Measurements from ENCODE around the gene PCSK1N.

The PCSK1N gene, protein sequence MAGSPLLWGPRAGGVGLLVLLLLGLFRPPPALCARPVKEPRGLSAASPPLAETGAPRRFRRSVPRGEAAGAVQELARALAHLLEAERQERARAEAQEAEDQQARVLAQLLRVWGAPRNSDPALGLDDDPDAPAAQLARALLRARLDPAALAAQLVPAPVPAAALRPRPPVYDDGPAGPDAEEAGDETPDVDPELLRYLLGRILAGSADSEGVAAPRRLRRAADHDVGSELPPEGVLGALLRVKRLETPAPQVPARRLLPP

DNA sequence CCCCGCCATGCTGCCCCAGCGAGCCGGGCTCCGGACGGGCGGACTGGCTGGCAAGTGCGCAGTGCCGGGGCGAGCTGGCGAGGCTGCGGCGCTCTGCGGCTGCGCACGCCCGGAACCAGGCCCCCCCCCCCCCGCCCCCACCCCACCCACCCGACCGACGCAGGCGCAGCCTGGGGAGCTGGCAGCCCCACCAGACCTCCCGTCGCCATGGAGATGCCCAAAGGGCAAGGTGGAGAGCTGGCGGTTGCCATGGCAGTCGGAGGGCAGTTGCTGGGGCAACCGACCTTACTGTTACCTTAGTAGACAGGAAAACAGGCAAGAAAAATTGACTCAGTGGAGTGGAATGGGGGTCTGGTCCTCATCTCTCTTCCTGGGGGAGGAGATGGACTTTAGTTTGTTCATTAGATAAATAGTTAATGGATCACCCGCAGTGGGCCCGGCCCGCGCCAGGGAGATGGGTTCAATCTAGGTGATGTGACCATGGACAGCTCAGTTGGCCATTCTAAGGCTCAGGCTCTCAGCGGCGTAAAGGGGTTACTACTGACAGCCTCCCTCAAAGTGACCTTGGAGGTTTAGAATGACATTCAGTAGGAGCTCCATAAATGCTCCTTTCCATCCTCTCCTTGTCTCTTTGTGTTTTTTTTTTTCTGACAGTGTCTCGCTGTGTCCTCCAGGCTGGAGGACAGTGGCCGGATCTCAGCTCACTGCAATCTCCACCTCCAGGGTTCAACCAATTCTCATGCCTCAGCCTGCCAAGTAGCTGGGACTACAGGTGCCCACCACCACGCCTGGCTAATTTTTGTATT is at the start of gene PCSK1N:
PCSK1N (minus strand) TSS at position 87 of the 806 bp plus-strand sequence; CDS start at position 9, 78 bp downstream.
- TF ChIP-seq, protein P1, sequence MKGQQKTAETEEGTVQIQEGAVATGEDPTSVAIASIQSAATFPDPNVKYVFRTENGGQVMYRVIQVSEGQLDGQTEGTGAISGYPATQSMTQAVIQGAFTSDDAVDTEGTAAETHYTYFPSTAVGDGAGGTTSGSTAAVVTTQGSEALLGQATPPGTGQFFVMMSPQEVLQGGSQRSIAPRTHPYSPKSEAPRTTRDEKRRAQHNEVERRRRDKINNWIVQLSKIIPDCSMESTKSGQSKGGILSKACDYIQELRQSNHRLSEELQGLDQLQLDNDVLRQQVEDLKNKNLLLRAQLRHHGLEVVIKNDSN (IDR thresholded peaks at IDR 0.05), result no peak
- TF ChIP-seq TEAD4 (IDR thresholded peaks at IDR 0.05) (no peak), ZBTB7A (IDR thresholded peaks at IDR 0.05; ENCODE audit: low read depth) (no peak), YY1 (IDR thresholded peaks at IDR 0.05; ENCODE audit: low read depth) (no peak), RAD21 (IDR thresholded peaks at IDR 0.05; ENCODE audit: low read depth) (no peak), CREB1 (IDR thresholded peaks at IDR 0.05; ENCODE audit: low read depth) (no peak), TAF1 (IDR thresholded peaks at IDR 0.05; ENCODE audit: low read depth) (no peak), FOXM1 (IDR thresholded peaks at IDR 0.05; ENCODE audit: borderline replicate concordance, low read depth) (peak; percentile 21; the same call in 1 of the 2 replicates), CEBPB (IDR thresholded peaks at IDR 0.05) (no peak), NFIC (IDR thresholded peaks at IDR 0.05) (no peak)
- TF ChIP-seq, protein P2, sequence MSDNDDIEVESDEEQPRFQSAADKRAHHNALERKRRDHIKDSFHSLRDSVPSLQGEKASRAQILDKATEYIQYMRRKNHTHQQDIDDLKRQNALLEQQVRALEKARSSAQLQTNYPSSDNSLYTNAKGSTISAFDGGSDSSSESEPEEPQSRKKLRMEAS (IDR thresholded peaks at IDR 0.05), result no peak
- TF ChIP-seq, protein P3, sequence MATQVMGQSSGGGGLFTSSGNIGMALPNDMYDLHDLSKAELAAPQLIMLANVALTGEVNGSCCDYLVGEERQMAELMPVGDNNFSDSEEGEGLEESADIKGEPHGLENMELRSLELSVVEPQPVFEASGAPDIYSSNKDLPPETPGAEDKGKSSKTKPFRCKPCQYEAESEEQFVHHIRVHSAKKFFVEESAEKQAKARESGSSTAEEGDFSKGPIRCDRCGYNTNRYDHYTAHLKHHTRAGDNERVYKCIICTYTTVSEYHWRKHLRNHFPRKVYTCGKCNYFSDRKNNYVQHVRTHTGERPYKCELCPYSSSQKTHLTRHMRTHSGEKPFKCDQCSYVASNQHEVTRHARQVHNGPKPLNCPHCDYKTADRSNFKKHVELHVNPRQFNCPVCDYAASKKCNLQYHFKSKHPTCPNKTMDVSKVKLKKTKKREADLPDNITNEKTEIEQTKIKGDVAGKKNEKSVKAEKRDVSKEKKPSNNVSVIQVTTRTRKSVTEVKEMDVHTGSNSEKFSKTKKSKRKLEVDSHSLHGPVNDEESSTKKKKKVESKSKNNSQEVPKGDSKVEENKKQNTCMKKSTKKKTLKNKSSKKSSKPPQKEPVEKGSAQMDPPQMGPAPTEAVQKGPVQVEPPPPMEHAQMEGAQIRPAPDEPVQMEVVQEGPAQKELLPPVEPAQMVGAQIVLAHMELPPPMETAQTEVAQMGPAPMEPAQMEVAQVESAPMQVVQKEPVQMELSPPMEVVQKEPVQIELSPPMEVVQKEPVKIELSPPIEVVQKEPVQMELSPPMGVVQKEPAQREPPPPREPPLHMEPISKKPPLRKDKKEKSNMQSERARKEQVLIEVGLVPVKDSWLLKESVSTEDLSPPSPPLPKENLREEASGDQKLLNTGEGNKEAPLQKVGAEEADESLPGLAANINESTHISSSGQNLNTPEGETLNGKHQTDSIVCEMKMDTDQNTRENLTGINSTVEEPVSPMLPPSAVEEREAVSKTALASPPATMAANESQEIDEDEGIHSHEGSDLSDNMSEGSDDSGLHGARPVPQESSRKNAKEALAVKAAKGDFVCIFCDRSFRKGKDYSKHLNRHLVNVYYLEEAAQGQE (IDR thresholded peaks at IDR 0.05; ENCODE audit: low read depth), result peak; percentile 59; the same call in 1 of the 2 replicates

DNA sequence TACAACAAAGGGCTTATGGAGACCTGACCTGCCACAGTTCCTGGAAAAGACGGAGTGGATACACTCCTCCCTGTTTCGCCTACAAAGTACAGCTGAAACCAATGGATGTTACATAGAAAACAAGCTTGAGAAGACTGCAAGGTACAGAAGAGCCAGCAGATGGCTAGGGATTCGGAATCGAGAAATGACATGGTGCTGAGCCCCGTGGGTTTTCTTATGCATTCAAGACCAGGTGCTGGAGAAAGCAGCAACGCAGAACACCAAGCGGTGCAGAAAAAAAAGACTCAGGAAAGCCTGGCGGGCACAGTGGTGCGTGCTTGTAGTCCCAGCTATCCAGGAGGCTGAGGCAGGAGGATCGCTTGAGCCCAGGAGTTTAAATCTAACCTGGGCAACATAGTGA is 48.3 kb upstream of the PCSK1N start:
- TF ChIP-seq EGR1 (IDR thresholded peaks at IDR 0.05) (no peak), TEAD4 (IDR thresholded peaks at IDR 0.05) (no peak), CREB1 (IDR thresholded peaks at IDR 0.05; ENCODE audit: low read depth) (no peak), NFIC (IDR thresholded peaks at IDR 0.05) (no peak), FOXM1 (IDR thresholded peaks at IDR 0.05; ENCODE audit: borderline replicate concordance, low read depth) (no peak), CEBPB (IDR thresholded peaks at IDR 0.05) (no peak)
- TF ChIP-seq, protein P2 (IDR thresholded peaks at IDR 0.05), result no peak
- TF ChIP-seq, protein P1 (IDR thresholded peaks at IDR 0.05), result no peak

DNA sequence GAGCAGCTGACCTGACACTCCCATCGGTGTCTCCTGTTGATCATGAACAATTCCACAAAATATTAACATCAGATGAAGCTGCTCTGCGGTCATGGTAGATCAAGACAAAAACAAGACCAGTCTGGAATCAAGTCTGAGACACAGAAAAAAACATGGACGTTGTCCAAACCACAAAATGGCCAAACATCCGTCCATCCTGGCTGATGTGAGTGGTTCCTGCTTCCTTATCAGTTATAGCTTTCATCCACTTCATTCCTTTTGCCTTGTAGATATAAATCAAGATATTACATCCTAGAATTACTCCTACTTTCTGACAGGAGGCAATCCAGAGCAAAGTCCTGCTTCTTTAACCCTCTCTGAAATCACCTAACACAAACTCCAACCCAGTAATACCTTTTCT is 28.8 kb upstream of the PCSK1N start:
- no peak for TF ChIP-seq ZBTB7A (IDR thresholded peaks at IDR 0.05; ENCODE audit: low read depth)
- no peak for TF ChIP-seq EP300 (IDR thresholded peaks at IDR 0.05; ENCODE audit: borderline replicate concordance)
- no peak for TF ChIP-seq TCF12 (IDR thresholded peaks at IDR 0.05; ENCODE audit: low read depth)
- no peak for TF ChIP-seq FOXM1 (IDR thresholded peaks at IDR 0.05; ENCODE audit: borderline replicate concordance, low read depth)
- TF ChIP-seq, protein P2 (IDR thresholded peaks at IDR 0.05), result no peak
- TF ChIP-seq TEAD4 (IDR thresholded peaks at IDR 0.05), result no peak
- TF ChIP-seq EGR1 (IDR thresholded peaks at IDR 0.05), result no peak
- no peak for TF ChIP-seq TAF1 (IDR thresholded peaks at IDR 0.05; ENCODE audit: low read depth)

DNA sequence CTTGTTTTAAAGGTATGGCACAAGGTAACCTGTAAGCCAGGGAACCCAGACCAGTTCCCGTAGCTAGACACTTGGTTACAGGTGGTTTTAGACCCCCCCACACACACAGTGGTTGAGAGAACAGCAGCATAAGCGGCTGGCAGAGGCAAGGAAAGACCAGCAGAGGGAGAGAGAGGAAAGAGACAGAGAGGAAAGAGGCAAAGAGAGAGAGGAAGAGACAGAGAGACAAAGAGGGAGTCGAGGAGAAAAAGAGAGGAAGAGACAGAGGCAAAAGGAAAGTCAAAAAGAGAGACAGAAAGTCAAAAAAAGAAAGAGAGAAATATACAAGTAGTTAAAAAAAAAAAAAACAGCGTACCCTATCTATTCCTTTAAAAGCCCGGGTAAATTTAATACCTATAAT is 19.5 kb upstream of the PCSK1N start:
- no peak for TF ChIP-seq ZBTB7A (IDR thresholded peaks at IDR 0.05; ENCODE audit: low read depth)
- peak; percentile 31 for TF ChIP-seq RAD21 (IDR thresholded peaks at IDR 0.05; ENCODE audit: low read depth)

DNA sequence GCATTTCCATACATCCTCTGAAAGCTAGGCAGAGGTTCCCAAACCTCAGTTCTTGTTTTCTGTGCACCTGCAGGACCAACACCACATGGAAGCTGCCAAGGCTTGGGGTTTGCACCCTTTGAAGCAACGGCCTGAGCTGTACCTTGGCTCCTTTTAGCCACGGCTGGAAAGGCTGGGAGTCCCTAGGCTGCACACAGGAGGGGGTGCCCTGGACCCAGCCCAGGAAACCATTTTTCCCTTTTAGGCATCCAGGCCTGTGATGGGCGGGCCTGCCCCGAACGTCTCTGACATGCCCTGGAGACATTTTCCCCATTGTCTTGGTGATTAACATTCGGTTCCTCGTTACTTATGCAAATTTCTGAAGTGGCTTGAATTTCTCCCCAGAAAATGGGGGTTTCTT is 17.4 kb upstream of the PCSK1N start:
- TF ChIP-seq CEBPB (IDR thresholded peaks at IDR 0.05), result no peak
- TF ChIP-seq, protein P2 (IDR thresholded peaks at IDR 0.05), result no peak
- TF ChIP-seq TCF12 (IDR thresholded peaks at IDR 0.05; ENCODE audit: low read depth), result no peak
- no peak for TF ChIP-seq RAD21 (IDR thresholded peaks at IDR 0.05; ENCODE audit: low read depth)
- TF ChIP-seq NFIC (IDR thresholded peaks at IDR 0.05), result no peak
- no peak for TF ChIP-seq ZBTB7A (IDR thresholded peaks at IDR 0.05; ENCODE audit: low read depth)
- no peak for TF ChIP-seq FOXM1 (IDR thresholded peaks at IDR 0.05; ENCODE audit: borderline replicate concordance, low read depth)
- no peak for TF ChIP-seq YY1 (IDR thresholded peaks at IDR 0.05; ENCODE audit: low read depth)
- TF ChIP-seq EP300 (IDR thresholded peaks at IDR 0.05; ENCODE audit: borderline replicate concordance), result no peak
- no peak for TF ChIP-seq TEAD4 (IDR thresholded peaks at IDR 0.05)
- TF ChIP-seq, protein P1 (IDR thresholded peaks at IDR 0.05), result no peak
- TF ChIP-seq, protein P3 (IDR thresholded peaks at IDR 0.05; ENCODE audit: low read depth), result no peak
- no peak for TF ChIP-seq TAF1 (IDR thresholded peaks at IDR 0.05; ENCODE audit: low read depth)

Data from Ishikawa (cell line).